MG63 (cell line): Measurements from ENCODE around the gene CACFD1. TPM values are rescaled to one million over a fixed set of nuclear protein-coding genes. Genes with fewer than 3 reads are reported as not detected.

ENCODE experiments used
- DNase-seq: peaks from one replicate; pipeline ENCODE4 v3.0.0-alpha.2; 2020
- H3K27me3 ChIP-seq: fragments of 250-450 bp; sonication (Bioruptor Pico); 2 replicates; pipeline ENCODE4 v1.5.1; 2020; ENCODE audit warnings: mild to moderate bottlenecking, moderate library complexity
- H3K36me3 ChIP-seq: fragments of 250-450 bp; sonication (Bioruptor Pico); 2 replicates; pipeline ENCODE4 v1.5.1; 2020; ENCODE audit warnings: mild to moderate bottlenecking, moderate library complexity
- H3K4me3 ChIP-seq: fragments of 250-450 bp; sonication (Bioruptor Pico); 2 replicates; pipeline ENCODE4 v1.5.1; 2020; ENCODE audit warnings: mild to moderate bottlenecking, moderate library complexity
- H3K9me3 ChIP-seq: fragments of 250-450 bp; sonication (Bioruptor Pico); 2 replicates; pipeline ENCODE4 v1.5.1; 2020; ENCODE audit warnings: mild to moderate bottlenecking, moderate library complexity
- total RNA-seq: library from RNA; depleted of rRNA; stranded (reverse); fragments of >200 nt; shearing (Covaris generic); gene quantifications from 2 replicates; pipeline ENCODE4 v1.2.3, GENCODE V29; 2014; ENCODE audit warnings: low replicate concordance

The CACFD1 gene
- total RNA-seq, 1 experiment from 2014 or later: 5.6 TPM

DNA sequence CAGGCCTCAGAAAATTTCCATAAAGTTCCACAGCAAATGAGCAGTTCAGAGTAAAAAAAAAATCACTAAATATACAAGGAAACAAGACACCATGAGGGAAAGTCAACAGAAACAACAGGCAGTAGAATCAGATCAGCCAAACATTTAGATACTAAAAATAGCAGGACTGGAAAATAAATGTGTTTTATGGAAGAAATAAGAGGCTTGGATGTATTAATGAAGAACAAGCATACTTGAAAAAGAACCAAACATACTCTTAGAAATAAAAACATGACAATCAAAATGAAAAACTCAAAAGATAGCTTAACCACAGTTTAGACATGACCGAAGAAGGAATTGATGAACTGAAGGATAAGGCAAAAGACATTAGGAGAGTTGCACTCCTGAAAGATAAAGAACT, 42.3 kb downstream of the CACFD1 start:
- H3K36me3 ChIP-seq: no peaks in the 10 kb centered on the region
- DNase-seq: no peak
- H3K27me3 ChIP-seq: no peaks in the 10 kb centered on the region
- H3K4me3 ChIP-seq: no peak overlapping the region
- peaks cover 11% of the 10 kb centered on the region for H3K9me3 ChIP-seq

- H3K4me3 ChIP-seq: no peak overlapping the region
- H3K9me3 ChIP-seq: peaks cover 11% of the 10 kb centered on the region
- H3K36me3 ChIP-seq: no peaks in the 10 kb centered on the region
- DNase-seq: no peak
- no peaks in the 10 kb centered on the region for H3K27me3 ChIP-seq
These were observed 45.5 kb downstream of the CACFD1 start for GRCh38 chr9:133505186-133505830.

DNA sequence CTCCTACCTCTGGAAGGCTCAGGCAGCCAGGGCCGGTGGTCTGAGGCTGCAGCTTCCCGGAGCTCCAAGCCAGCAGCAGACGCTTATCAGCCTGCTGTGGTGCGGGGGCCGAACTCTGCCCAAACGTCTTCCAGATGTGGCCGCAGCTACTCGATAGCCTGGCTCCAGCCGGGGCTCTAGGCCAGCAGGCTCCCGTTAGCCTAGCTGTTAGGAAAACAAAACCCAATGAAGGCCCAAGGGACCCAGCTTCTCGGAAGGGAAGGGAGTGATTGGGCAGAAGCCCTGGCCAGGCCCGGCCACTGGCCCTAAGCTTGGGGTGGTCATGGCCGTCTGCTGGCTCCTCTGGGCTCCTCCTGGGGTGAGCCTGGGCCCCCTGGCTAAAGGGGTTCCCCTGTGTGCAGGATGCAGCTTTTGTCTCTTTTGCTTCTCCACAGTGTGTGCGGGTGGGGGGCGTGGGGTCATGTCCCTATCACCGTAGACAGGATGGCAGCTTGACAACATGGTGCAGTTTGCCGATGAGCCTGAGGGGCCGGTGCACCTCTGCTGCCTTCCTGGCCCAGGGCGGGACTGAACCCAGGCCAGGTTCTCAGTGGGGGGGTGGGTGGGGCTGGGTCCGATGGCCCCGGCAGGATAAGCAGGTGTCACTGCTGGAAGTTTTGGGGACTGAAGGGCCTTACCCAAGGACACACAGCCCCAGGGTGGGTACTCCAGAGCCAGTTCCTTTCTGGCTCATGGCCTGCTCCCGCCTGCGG, 46.3 kb downstream of the CACFD1 start:
- DNase-seq: no peak
- no peak overlapping the region for H3K4me3 ChIP-seq

DNA sequence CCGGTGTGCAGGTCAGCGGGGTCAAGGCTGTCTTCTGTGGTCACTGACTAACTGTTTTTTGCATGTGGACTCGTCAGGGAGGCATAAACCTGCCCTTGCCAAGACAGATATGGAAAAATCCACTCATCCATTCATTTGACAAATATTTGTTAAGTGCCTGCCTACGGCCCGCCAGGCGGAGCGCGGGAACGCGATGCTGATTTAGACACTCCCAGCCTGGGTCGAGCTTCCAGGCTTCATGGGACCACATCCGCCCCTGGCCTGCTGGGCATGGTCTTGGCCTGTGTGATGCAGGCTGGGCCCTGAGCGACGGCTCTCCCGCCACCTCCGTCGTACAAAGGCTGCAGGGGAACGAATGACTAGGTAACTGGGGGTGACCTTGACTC, 46.9 kb downstream of the CACFD1 start:
- Histone ChIP-seq H3K36me3 (no peaks in the 10 kb centered on the region), H3K4me3 (no peak overlapping the region), H3K9me3 (peaks cover 11% of the 10 kb centered on the region), H3K27me3 (no peaks in the 10 kb centered on the region)
- DNase-seq: peak; percentile 44

More for the DNA sequence above, 46.3 kb downstream of the CACFD1 start:
- Histone ChIP-seq H3K9me3 (peaks cover 11% of the 10 kb centered on the region), H3K27me3 (no peaks in the 10 kb centered on the region), H3K36me3 (no peaks in the 10 kb centered on the region)

DNA sequence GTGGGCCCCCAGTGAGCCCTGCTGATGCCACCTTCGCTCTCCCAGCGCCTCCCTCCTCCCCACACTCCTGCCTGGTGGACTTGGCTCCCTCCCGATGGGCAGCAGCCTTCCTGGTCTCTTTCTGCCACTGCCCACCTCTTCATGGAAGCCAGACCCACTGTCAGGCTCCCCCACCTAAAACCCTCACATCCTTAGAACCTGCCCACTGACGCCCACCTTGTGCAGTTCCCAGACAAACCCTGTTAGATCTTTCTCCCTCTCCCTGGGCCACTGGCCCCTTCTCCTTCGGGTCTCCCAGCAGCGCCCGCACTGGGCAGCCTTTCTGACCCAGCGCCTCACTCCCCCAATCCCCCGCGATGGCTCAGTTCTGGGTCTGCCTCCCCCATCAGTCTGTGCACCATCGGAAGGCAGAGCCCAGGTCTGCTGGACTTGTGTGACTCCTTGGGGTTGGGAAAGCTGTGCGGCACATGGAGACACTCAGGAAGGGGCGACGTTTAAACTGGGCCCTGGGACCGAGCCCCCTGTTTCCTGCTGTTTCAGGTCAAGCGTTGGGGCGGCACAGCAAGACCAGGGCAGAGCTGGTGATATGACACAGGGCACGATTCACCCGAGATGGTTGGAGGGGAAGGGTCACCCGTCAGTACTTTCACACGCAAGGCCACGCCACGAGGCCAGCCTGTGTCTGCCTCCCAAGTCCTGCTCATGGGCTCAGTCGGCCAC, 47.6 kb downstream of the CACFD1 start:
- DNase-seq: no peak
- Histone ChIP-seq H3K27me3 (no peaks in the 10 kb centered on the region), H3K4me3 (no peak overlapping the region), H3K36me3 (no peaks in the 10 kb centered on the region), H3K9me3 (peaks cover 4% of the 10 kb centered on the region)

- DNase-seq: no peak
- no peaks in the 10 kb centered on the region for H3K27me3 ChIP-seq
- no peaks in the 10 kb centered on the region; the same call in 1 of the 2 replicates for H3K9me3 ChIP-seq
- H3K36me3 ChIP-seq: no peaks in the 10 kb centered on the region
- no peak overlapping the region for H3K4me3 ChIP-seq
These were observed 48.3 kb downstream of the CACFD1 start for GRCh38 chr9:133508046-133508445.

DNA sequence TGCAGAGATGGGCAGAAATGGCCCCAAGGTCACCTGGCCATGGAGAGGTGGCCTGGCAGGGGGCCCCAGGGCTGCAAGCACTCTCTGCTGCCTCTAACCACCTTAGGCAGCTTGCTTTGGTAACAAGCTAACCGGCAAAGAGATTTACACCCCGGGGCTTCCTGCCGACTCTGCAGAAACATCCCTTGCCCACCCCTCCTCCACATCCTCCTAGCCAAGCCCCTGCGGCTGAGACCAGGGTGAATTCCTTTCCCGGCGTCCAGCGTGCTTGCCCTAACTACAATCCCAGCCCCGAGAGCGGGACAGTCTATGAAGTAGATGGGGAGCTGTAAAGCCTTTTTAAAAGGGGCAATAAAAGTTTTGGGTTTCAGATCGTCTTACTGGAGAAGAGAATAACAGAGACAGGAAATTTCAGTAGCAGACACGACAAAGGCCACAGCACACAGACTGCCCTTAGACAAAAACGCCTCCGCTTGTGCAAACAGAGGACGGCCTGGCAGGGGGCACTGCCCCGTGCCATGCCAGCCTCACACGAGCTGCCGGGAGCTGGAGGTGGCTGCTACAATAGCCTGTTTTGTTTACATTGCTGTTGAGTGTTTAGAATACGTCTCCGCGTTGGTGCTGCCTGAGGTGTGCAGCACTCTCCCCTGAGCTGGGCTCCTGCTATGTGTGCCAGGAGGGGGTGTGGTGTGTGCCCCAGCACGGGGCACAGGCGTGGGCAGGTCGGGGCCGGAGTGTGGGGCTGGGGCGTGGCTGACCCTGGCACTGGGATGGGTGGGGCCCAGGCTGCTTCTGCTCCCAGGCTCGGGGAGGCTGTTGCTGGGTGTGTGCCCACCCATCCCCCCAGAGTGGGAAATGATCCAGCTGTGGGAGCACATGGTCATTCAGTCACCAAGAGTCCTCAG, 49.7 kb downstream of the CACFD1 start:
- no peaks in the 10 kb centered on the region for H3K9me3 ChIP-seq
- H3K36me3 ChIP-seq: no peaks in the 10 kb centered on the region
- H3K4me3 ChIP-seq: no peak overlapping the region
- H3K27me3 ChIP-seq: no peaks in the 10 kb centered on the region
- no peak for DNase-seq

DNA sequence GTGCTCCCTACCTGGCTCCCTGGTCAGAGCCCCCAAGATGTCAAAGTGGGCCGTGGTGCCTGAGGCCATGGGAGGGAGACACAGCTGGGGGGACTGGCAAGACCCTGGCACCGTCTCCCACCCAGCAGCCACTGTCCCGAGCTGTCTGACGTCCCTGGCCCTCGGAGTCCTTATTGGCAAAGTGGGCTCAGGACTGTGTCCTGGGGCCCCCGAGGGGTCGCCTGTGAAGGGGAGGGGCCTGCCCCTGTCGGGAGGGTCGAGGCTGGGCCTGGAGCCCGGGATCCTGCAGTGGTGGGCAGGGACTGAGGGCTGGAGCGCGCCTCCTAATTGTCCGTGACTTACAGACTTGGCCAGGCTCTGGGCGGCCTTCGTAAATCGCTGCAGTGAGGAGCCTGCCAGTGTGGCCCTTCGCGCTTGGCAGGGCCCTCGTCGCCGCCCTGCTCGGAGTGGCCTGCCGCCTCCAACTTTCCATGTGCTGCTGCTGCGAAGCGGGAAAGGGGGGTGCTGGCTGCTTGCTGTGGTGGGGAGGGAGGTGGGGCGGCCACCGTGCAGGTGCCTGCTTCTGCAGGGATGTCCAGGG, 51.2 kb downstream of the CACFD1 start:
- Histone ChIP-seq H3K9me3 (no peaks in the 10 kb centered on the region), H3K4me3 (no peak overlapping the region), H3K36me3 (no peaks in the 10 kb centered on the region), H3K27me3 (no peaks in the 10 kb centered on the region)
- no peak for DNase-seq

GRCh38 chr9:133511607-133512006, 51.8 kb downstream of the CACFD1 start:
- H3K4me3 ChIP-seq: no peak overlapping the region
- no peak for DNase-seq
- H3K36me3 ChIP-seq: no peaks in the 10 kb centered on the region
- H3K27me3 ChIP-seq: no peaks in the 10 kb centered on the region
- H3K9me3 ChIP-seq: no peaks in the 10 kb centered on the region

DNA sequence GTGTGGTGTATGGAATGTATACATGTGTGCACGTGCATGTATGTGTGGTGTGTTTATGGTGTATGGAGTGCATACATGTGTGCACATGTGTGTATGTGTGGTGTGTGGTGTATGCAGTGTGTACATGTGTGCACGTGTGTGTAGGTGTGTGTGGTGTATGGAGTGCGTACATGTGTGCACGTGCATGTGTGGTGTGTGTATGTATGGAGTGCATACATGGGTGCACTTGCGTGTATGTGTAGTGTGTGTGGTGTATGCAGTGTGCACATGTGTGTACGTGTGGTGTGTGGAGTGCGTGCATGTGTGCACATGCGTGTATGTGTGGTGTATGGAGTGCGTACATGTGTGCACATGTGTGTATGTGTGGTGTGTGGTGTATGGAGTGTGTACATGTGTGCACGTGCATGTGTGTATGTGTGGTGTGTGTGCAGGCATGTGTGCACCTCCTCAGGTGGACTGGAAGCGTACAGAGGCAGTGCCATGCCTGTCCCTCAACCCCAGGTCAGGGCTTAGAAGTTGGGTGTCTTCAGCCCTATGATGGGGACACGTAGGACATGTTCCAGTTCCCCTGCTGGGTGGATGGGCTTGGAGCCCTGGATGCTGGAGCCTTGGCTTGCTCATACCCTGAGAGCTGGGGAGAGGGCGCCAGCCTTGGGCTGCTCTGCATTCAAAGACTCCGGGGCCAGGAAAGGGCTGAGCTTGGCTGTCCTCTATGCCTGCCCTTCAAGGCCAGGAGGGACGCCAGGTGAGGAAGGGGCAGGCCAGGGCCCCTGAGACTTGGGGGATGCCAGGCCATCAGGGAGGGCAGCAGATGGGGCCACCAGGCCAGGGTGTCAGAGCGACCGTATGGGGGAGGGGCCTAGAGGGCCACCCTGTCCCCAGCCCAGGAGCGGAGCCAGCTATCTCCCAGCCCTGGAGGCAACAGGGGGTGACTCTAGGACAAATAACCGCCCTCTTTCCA, 52.8 kb downstream of the CACFD1 start:
- no peak overlapping the region for H3K4me3 ChIP-seq
- no peak for DNase-seq
- H3K27me3 ChIP-seq: no peaks in the 10 kb centered on the region
- H3K9me3 ChIP-seq: no peaks in the 10 kb centered on the region
- H3K36me3 ChIP-seq: no peaks in the 10 kb centered on the region

GRCh38 chr9:133513214-133514100, 53.7 kb downstream of the CACFD1 start:
- Histone ChIP-seq H3K4me3 (no peak overlapping the region), H3K27me3 (no peaks in the 10 kb centered on the region), H3K9me3 (no peaks in the 10 kb centered on the region), H3K36me3 (no peaks in the 10 kb centered on the region)
- DNase-seq: no peak

DNA sequence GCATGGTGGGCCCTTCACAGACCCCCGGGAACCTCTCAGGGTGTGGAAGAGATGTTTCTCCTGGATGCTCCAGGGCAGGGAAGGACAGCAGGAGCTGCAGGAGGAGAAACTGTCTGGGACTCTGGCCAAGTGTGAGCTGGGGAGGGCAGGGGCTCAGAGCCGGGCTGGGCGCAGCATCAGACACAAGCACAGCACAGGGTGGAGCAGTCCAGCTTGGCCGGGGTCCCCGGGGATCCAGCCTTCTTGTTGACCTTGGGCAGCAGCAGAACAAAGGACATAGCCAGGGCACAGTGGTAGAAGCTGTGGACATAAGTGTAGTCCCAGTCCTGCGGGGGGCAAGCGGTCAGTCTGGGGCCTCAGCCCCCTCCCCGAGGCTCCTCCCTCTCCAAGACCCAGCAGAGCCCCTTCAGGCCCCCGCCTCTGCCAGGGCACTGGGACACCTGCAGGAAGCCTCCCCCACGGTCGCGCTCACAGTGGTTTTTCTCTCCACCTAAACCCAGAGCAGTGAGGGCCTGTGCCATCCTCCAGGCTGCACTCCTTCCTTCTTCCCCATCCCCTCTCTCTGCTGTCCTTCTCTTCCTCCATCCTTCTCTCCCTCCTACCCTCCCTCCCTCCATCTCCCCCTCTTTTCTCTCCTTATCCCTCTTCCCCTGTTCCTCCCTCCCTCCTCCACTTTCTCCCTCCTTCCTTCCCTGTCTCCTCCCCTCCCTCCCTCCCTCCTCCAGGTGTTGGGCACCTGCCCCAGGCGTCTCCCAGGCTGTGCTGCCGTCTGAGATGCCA, 54.9 kb downstream of the CACFD1 start:
- no peaks in the 10 kb centered on the region for H3K9me3 ChIP-seq

DNA sequence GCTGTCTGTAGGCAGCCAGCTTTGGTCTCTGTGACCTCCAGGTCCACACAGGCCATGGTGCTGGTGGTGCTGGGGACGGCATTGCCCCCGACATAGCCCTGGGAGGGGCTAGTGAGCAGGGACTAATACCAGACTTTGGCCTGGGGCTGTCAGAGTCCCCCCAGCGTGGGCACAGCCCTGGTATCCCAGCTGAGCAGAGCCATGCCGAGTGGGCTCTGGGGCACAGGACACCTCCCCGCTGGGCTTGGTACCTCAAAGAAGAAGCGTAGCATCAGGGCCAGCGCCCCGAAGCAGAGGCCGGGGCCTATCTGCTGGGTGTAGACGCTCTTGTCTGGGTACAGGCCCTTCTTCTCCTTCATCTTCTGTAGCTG, 55.4 kb downstream of the CACFD1 start:
- Histone ChIP-seq H3K27me3 (no peaks in the 10 kb centered on the region), H3K9me3 (no peaks in the 10 kb centered on the region), H3K4me3 (no peak overlapping the region), H3K36me3 (no peaks in the 10 kb centered on the region)
- no peak for DNase-seq

More for the DNA sequence above, 54.9 kb downstream of the CACFD1 start:
- no peak overlapping the region for H3K4me3 ChIP-seq
- DNase-seq: no peak
- H3K36me3 ChIP-seq: no peaks in the 10 kb centered on the region
- H3K27me3 ChIP-seq: no peaks in the 10 kb centered on the region
